PC-3 (cell line): ENCODE measurements around the gene STIM1.
A peak's percentile ranks its signal among the peaks of the same experiment; 100 is the strongest.

Source experiments
- CTCF ChIP-seq: fragments of 300-600 bp; sonication (generic); conservative IDR thresholded peaks from 2 replicates; pipeline ENCODE4 v1.5.1; 2017; ENCODE audit warnings: antibody characterized with exemption, low read depth, mild to moderate bottlenecking, low read length
- EZH2 ChIP-seq: fragments of 300-600 bp; sonication (generic); IDR thresholded peaks from one replicate; pipeline ENCODE4 v1.6.1; 2017; ENCODE audit warnings: antibody characterized with exemption, mild to moderate bottlenecking, low read length; ENCODE audit not compliant: unreplicated experiment

DNA sequence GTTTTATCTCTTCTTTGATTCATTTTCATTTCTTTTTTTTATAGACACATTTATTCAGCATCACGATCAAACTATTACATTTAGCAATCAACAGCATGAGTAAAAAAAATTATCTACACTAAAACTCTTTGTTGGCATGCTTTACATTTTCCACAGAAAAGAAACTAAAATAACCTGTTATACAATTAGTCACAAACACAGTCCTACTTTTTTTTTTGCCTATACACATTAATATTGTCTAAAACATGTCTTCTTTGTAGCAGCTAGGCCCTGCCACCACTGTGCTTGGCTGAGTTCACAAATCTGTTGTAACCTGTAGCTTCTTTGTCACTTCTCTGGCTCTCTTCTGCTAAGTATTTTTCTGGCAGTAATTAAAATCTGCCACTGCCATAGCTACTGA is 117.0 kb downstream of the STIM1 start:
- TF ChIP-seq CTCF (0 out of 2 replicates have a peak, but pooled peaks have one; percentile 1), EZH2 (no peak)
